ENCODE measurements around the gene AFF1.

AFF1 gene

DNA sequence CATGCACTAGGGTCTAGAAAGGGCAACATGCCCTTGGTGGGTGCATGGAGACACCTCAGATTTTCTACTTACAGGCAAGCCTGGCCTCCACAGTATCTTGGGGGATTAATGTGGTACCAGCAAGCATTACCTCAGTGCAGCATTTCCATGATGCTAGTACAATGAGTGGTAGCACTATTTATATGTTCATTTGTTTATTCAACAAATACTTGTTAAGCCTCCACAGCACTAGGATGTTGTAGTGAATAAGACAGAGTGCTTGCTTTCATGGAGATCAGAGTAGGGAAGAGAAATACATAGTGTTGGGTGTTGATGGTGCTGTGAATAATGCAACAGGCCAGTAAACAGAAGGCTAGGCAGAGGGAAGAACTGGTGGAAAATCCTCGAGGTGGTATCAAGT lies 152.2 kb downstream of the AFF1 start:
- no peak overlapping the region for H3K4me3 ChIP-seq (ENCODE audit: low read depth, low read length)
- ChIA-PET CTCF (interaction anchor here (8.8 kb wide), 1 partner anchor 165 kb away, joined by 144 read pairs; no protein-coding TSS in a partner anchor), POLR2A (no interaction called here)
- DNase-seq (ENCODE audit: low read depth, low spot score) = no peak
- TF ChIP-seq, protein P1, sequence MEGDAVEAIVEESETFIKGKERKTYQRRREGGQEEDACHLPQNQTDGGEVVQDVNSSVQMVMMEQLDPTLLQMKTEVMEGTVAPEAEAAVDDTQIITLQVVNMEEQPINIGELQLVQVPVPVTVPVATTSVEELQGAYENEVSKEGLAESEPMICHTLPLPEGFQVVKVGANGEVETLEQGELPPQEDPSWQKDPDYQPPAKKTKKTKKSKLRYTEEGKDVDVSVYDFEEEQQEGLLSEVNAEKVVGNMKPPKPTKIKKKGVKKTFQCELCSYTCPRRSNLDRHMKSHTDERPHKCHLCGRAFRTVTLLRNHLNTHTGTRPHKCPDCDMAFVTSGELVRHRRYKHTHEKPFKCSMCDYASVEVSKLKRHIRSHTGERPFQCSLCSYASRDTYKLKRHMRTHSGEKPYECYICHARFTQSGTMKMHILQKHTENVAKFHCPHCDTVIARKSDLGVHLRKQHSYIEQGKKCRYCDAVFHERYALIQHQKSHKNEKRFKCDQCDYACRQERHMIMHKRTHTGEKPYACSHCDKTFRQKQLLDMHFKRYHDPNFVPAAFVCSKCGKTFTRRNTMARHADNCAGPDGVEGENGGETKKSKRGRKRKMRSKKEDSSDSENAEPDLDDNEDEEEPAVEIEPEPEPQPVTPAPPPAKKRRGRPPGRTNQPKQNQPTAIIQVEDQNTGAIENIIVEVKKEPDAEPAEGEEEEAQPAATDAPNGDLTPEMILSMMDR (IDR thresholded peaks at IDR 0.05; ENCODE audit: insufficient read depth, low read length, missing control alignments) = no peak

DNA sequence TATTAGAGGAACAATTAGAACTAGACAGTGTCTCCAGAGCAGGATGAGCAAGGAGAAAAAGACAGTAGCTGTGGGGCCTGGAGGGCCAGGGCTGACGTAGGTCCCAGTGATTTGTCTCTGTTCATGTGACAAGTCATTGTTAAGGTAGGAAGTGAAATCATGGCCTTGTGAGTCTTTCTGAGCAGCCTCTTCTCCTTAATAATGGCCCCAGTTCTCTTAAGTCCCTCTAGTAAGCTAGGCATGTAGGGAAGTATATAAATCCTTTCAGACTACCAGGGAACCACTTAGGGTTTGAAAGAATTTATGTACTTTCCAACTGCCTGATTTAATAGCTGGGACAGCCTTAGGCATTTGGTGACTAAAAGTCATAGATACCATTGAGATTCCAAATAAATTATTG lies 152.6 kb downstream of the AFF1 start:
- H3K4me3 ChIP-seq (ENCODE audit: low read depth, low read length) = no peak overlapping the region
- TF ChIP-seq, protein P1 (IDR thresholded peaks at IDR 0.05; ENCODE audit: insufficient read depth, low read length, missing control alignments) = no peak
- ChIA-PET POLR2A (no interaction called here), CTCF (interaction anchor here (1.1 to 8.8 kb wide), 2 partner anchors 18 to 165 kb away, joined by 3 to 144 read pairs; no protein-coding TSS in a partner anchor)
- no peak for DNase-seq (ENCODE audit: low read depth, low spot score)

DNA sequence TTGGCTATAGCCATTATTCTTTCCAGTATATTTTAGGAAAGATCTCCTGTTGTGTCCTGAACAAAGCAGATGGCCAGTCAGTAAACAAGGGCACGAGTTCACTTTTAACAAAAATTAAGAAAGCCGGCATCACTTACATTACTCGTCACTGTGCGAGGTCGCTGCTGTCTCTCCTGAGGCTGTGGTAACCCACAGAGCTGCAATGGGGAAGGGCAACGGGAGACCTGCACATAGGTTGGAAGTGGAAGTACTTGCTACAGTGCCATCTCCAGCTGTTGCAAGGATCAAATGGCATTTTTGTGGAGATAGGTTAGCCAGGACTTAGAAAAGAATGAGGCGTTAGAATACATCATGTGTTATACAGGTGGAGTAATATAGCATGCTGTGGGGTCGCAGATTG lies 153.4 kb downstream of the AFF1 start:
- H3K4me3 ChIP-seq (ENCODE audit: low read depth, low read length) = no peak overlapping the region
- ChIA-PET CTCF (interaction anchor here (1.1 to 8.8 kb wide), 2 partner anchors 18 to 166 kb away, joined by 3 to 144 read pairs; no protein-coding TSS in a partner anchor), POLR2A (interaction anchor here (0.7 kb wide), 1 partner anchor 168 kb away, joined by 3 read pairs; no protein-coding TSS in a partner anchor)
- TF ChIP-seq, protein P1 (IDR thresholded peaks at IDR 0.05; ENCODE audit: insufficient read depth, low read length, missing control alignments) = no peak
- no peak for DNase-seq (ENCODE audit: low read depth, low spot score)

DNA sequence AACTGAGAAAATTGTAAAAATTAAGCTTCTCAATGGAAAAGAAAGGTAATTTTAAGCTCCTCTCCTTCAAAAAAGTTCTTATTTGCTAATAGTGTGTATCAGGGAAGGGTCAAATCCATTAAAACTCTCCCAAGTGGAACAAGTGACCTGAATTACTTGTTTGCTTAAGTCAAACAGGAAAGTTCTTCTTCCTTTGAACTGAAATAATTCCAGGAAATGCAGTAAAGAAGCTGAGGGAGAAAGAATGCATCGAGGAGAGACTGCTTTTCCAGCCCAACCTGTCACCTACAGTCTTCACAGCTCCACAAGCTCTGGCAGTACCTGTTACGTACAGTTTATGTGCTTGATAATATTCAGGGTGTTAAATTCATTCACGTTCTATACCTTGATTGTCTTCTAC lies 154.6 kb downstream of the AFF1 start:
- ChIA-PET CTCF (interaction anchor here (0.9 to 8.8 kb wide), 4 partner anchors 10 to 167 kb away, joined by 3 to 144 read pairs (median 3); no protein-coding TSS in a partner anchor), POLR2A (no interaction called here)
- no peak overlapping the region for H3K4me3 ChIP-seq (ENCODE audit: low read depth, low read length)
- TF ChIP-seq, protein P1 (IDR thresholded peaks at IDR 0.05; ENCODE audit: insufficient read depth, low read length, missing control alignments) = no peak
- DNase-seq (ENCODE audit: low read depth, low spot score) = no peak

DNA sequence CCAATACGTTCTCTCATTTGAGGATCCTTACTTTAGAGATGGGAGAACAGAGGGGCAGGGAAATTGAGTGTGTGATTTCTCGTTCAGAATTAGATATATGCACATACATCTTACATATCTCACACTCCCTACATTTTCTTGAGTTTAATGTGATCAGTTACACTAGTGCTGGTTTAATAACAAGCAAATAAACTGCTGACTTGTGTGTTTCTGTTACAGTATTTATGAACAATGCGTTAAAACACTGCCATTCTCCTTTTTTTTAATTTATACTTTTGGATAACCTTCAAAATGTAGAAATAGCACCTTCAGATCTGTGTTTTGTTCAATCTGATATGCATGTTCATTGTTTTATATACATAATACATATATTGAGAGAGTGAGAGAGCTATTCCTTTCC lies 155.5 kb downstream of the AFF1 start:
- POLR2A ChIA-PET = no interaction called here

DNA sequence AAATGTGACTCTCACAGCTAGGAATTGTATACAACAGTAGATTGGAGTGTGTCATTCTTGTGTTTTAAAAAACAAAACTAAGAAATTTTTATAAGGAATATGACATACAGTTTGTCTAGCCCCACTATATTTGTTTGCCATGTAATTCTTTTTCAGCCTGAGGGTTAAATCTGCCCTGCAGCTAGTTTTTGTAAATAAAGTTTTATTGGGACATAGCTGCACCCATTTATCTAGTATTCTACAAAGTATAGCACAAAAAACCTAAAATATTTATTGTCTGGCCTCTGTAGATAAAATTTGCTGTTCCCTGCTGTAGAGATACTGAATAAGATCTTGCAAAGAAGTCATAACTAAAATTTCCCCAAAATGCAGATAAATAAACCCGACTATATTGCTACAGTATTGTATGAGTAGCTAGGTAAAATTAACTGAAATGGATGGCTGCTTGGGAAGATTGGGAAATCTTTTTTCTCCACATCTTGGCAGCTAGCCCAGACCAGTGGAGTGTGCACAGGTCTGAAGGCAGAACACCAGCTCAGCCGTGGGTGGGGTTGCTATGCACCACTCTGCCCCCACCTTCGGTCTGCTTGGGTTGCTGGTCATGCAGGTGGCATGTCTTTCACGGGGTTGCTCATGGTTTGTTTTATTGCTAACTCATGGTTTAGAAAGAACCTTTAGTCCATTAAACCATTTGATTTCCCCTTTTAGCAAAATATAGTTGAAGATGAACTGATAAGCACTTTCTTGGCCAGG lies 157.8 kb downstream of the AFF1 start:
- ChIA-PET POLR2A (interaction anchor here (0.9 to 1.8 kb wide), 2 partner anchors 85 to 86 kb away, joined by 4 to 7 read pairs; no protein-coding TSS in a partner anchor), CTCF (interaction anchor here (0.8 to 8.8 kb wide), 27 partner anchors 9 to 598 kb away, joined by 3 to 144 read pairs (median 4); partner anchors contain the start of gene AFF1)
- DNase-seq (ENCODE audit: low read depth, low spot score) = no peak
- TF ChIP-seq, protein P1 (IDR thresholded peaks at IDR 0.05; ENCODE audit: insufficient read depth, low read length, missing control alignments) = no peak
- H3K4me3 ChIP-seq (ENCODE audit: low read depth, low read length) = no peak overlapping the region

More for the DNA sequence above, 155.5 kb downstream of the AFF1 start:
- TF ChIP-seq, protein P1 (IDR thresholded peaks at IDR 0.05; ENCODE audit: insufficient read depth, low read length, missing control alignments) = no peak
- CTCF ChIA-PET = interaction anchor here (1.2 to 8.8 kb wide), 4 partner anchors 12 to 592 kb away, joined by 3 to 144 read pairs (median 4); no protein-coding TSS in a partner anchor
- no peak for DNase-seq (ENCODE audit: low read depth, low spot score)
- no peak overlapping the region for H3K4me3 ChIP-seq (ENCODE audit: low read depth, low read length)
